GM18499 (cell line): ENCODE data around the gene AKR1D1.

Experiments used
- ATAC-seq: cut with Tn5 transposase; IDR thresholded peaks from one replicate; pipeline ENCODE4 v1.9.1; 2021; ENCODE audit warnings: moderate number of reproducible peaks; ENCODE audit not compliant: insufficient read depth, unreplicated experiment

AKR1D1 gene

GRCh38 chr7:138161600-138162081 lies 85.4 kb downstream of the AKR1D1 start:
- ATAC-seq, result peak; percentile 99

- no peak for ATAC-seq
Observed at GRCh38 chr7:138162236-138162635, 86.0 kb downstream of the AKR1D1 start.

GRCh38 chr7:138163800-138164199 lies 87.5 kb downstream of the AKR1D1 start:
- ATAC-seq, result no peak

- ATAC-seq, result no peak
Observed at GRCh38 chr7:138164804-138165203, 88.5 kb downstream of the AKR1D1 start.

GRCh38 chr7:138166681-138167080 lies 90.4 kb downstream of the AKR1D1 start:
- no peak for ATAC-seq

GRCh38 chr7:138167222-138167621 lies 91.0 kb downstream of the AKR1D1 start:
- no peak for ATAC-seq

GRCh38 chr7:138167869-138168296 lies 91.6 kb downstream of the AKR1D1 start:
- no peak for ATAC-seq
